Right forelimb (tissue), 1 donor: ENCODE results near the gene CTPS2.
"Not testable (repeated sequence)": the region's sequence is repeated elsewhere in the genome, so short reads cannot be mapped to it uniquely, and the experiment has no call there.

ENCODE experiments used
- DNase-seq: peaks from one replicate; pipeline ENCODE4 v3.0.0-alpha.2; 2018

Gene CTPS2, protein sequence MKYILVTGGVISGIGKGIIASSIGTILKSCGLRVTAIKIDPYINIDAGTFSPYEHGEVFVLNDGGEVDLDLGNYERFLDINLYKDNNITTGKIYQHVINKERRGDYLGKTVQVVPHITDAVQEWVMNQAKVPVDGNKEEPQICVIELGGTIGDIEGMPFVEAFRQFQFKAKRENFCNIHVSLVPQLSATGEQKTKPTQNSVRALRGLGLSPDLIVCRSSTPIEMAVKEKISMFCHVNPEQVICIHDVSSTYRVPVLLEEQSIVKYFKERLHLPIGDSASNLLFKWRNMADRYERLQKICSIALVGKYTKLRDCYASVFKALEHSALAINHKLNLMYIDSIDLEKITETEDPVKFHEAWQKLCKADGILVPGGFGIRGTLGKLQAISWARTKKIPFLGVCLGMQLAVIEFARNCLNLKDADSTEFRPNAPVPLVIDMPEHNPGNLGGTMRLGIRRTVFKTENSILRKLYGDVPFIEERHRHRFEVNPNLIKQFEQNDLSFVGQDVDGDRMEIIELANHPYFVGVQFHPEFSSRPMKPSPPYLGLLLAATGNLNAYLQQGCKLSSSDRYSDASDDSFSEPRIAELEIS

DNA sequence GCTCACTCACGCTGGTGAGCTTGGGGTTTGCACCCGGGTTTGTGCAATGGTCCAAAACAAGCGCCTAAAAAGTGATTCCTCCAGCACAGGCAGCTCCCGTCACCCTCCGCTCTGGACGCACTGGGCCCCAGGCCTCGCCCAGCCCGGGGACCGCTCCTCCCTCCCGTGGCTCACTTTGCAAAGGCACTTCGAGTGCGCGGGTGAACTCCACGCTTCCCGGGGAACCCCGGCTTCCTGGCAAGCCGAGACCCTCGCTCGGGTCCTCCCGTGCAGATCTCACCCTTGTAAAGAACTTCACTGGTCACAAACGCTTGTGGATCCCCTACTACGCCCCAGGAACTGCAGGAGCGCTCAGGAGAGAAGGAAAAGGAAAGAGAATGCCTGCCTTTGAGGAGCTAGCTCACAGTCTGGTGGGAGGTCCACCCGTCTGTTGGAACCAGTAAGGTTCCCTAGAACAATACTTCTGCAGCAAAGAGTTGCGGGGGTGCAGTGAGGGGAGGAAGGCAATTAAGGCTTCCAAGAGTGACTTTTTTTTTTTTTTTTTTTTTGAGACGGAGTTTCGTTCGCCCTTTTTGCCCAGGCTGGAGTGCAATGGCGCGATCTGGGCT, at the start of gene CTPS2:
TSS of gene CTPS2 (minus strand) at position 122 of the 608 bp plus-strand sequence. CDS start 9,767 bp downstream, outside the sequence.
- peak; percentile 76 for DNase-seq

DNA sequence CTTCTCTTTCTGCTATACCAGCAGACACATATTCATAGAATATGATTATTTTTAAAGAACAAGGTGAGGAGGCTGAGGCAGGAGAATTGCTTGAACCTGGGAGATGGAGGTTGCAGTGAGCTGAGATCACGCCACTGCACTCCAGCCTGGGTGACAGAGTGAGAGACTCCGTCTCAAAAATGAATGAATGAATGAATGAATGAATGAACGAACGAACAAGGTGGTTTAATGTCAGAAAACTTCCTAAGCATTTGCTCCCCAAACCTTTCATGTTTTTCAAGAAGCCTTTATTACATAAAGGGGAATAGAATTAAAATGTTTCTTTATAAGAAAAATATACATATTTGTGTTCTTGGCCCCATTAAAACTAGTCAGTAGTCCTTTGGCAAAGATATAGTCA, 49.0 kb upstream of the CTPS2 start:
- DNase-seq: not testable (repeated sequence)

DNA sequence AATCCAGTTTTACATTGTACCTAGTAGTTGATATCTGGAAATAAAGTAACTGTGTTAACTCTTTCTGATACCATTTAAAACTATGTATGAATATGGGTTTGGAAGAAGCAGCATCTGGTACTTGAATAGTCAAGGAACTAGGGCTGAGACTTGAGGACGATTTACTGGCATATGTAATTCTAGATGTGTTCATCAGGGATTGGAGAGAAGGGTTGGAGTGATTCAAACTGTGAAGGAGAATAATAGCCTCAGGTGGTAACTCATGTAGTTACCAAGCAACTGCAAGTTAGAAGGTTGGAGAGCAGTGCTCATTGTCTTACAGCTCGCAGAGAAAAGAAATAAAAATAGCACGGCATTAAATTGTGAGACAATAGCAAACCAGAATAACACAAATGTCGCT, 44.3 kb upstream of the CTPS2 start:
- no peak for DNase-seq

DNA sequence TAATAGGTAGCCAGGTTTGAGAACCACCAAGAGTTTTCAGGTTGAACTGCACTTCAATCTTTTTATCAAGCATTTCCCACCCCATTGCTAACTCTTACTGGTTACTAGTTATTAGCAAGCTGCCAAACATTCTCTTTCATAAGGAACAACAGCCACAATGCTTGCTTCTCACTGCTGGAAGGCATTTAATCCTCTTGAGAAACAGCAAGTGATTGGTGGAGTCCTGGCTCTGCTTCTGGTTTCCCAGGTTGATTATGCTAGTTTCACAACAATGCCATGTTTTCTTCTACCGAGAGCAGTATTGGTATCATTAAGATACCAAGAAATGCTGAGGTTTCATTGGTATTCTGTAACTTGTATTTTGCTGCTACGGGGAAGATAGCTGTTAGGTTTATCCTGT, 41.5 kb upstream of the CTPS2 start:
- no peak for DNase-seq

DNA sequence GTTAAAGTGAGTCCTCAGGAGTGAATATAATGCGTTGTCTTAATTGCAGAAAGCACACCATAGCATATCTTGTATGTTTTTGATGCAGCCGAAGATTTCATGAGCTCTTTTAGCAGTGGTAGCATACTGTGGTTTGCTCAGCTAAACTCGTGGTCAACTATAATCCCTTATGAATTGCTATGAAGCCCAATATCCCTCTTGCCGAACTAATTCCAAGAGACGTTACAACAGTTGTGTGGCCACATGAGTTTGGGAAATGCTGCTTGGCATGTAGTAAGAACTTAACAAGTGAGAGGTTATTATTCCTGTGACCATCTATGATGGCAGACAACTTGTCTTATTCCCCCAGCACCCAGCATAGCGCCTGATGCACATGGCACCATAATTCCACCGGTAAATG, 37.7 kb upstream of the CTPS2 start:
- DNase-seq: no peak

DNA sequence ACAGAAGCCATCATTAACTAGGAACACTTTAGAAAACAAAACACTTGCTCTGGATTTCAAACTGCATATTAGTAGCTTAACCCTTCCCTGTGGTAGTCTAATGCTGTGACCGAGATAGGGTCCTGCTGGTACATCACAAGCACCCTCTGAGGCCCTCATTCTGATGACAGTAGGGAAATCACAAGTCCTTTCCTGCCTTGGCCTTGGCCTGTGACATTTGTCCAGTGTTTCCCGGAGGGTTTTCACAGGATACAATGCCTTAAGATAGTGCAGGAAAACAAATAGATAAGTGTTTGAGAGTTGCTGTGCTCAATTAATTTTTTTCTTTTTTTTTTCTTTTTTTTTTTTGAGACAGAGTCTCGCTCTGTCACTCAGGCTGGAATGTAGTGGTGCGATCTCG, 36.0 kb upstream of the CTPS2 start:
- DNase-seq: no peak

DNA sequence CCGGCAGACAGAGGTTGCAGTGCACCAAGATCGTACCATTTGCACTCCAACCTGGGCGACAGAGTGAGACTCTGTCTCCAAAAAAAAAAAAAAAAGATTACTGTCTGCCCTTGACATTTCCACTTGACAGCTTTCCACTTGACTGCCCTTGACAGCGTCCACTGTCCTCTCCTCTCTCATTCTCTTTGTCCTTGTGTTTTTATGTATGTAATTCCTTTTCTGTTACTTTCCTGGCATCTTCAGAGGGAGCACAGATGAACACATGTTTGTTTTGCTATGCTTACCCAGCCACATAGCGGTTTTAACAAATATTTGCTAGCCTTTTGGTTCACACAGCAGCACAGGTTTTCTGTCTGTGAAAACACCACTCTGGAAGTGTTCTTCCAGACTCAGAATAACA, 33.2 kb upstream of the CTPS2 start:
- DNase-seq: no peak

DNA sequence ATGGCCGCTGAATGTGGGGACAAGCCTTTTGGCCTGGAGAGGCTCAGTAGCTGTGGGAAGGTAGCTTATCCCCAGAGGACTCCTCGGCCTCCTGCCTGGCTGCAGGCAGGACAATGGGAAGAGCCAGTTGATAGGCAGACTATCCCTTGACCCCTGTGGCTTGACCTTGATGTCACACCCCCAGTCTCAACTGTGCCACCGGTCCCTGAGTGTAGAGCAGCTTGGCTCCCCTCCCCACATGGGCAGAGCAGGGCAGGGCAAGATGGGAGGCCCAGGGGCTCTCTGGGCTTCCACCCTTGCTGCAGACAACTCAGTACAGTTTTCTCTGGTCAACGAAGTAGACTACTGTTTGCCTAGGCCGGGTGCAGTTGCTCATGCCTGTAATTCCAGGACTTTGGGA, 32.6 kb upstream of the CTPS2 start:
- DNase-seq: no peak

DNA sequence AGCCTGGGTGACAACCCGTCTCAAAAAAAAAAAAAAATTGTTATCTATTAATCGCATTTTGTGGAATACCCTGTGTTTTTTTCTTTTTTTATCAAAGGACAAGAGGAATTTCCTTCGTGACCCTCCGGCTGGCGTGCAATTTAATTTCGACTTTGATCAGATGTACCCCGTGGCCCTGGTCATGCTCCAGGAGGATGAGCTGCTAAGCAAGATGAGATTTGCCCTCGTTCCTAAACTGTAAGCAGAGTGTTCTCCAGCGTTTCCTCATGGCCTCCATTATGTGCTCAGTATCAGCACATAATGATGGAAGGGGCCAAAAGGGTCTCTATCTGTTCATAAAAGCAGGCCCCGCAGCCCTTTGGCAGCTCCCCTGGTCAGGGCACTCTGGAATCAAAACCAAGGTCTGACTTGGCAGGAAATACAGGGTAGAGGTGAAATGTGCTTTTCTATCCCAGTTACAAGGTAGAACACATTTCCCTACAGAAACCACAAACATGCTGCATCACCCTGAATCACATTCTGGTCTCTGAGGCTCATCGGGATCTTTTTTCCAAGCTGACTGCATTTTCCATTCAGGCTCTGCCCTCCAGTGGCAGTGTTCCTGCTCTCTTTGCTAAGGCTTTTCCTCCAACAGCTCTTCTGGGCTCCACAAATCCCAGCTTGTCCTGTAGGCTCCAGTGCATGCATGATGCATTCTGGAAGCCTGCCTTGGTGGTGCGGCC, 31.3 kb upstream of the CTPS2 start:
- DNase-seq: no peak

DNA sequence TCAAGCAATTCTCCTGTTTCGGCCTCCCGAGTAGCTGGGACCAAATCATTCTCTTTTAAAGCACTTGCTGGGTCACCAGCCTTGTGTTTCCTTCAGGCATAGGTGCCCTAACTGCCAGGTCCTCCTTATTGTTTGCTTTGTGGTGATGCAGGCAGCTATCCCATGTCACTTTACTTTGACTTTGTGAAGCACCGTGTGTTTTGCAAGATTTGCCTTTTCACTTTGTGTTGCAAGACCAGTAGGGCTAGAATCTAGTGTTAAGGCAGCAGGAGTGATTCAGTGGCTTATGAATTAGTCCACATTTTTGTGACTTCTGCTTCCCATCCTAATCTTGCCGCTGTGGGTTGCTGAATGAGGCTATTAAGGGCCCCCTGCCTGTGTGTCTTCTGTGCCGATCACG, 27.1 kb upstream of the CTPS2 start:
- DNase-seq: no peak

DNA sequence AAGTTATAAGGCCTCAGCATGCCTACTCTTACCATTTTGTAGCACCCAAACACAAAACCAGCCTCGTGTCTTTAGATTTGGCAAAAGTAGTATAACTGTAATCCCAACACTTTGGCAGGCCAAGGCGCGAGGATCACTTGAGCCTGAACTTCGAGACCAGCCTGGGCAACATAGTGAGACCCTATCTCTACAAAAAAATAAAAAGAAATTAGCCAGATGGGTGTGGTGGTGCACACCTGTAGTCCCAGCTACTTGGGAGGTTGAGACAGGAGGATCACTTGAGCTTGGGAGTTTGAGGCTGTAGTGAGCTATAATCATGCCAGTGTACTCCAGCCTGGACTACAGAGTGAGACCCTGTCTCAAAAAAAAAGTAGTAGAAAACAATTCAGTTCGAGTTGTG, 24.6 kb upstream of the CTPS2 start:
- no peak for DNase-seq

DNA sequence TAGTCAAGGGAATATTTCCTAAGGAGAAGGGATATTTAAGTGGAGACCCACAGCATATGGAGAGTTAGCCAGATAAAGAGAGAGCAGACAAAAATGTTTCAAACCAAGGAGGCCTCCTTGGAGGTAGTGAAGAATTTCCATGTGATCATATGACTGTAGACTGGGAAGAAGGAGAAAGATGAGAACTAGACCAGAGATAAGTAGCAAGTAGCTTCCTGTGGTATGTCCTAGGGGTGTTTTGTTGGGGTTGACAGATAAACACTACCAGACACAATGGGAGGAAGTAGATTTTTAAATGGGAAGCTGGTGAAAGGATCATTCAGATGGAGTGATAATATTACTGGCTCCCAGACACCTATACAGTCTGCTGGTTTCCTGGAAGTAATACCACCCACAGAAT, 20.5 kb upstream of the CTPS2 start:
- no peak for DNase-seq

DNA sequence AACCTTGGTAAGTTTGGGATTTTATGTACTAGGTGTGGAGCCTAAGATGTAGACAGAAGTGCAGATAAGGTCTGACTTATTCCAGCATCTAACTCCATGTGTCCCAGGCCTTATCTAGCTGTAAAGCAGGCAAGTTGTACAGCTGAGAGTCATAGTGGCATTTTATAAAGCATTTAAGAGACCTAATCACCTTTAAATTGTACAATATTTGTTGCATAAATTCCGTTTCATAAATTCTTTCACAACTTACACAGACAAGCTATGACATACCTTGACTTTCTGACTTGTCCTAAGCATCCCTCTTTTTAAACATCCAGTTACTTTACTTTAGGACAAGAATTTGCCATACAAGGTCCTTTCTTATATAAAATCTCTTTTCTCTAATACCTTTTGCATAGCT, 18.0 kb upstream of the CTPS2 start:
- no peak for DNase-seq

DNA sequence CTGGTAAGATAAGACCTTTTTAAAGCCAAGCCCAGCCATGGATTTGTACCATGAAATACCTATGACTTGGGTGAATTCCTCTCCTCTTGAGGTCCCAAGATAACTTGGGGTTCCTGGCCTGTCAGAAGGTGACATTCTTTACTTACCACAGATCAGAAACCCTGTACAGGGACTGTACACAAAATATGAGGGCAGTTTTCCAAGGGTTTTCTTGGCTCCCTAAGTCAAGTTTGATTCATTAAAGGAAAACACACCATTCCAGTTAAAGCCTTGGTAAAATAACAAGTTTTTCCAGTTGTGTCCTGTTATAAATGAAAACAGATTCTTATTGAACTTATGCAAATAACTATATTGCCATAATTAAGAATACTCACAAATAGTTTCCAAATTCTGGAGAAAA, 15.2 kb upstream of the CTPS2 start:
- DNase-seq: no peak

DNA sequence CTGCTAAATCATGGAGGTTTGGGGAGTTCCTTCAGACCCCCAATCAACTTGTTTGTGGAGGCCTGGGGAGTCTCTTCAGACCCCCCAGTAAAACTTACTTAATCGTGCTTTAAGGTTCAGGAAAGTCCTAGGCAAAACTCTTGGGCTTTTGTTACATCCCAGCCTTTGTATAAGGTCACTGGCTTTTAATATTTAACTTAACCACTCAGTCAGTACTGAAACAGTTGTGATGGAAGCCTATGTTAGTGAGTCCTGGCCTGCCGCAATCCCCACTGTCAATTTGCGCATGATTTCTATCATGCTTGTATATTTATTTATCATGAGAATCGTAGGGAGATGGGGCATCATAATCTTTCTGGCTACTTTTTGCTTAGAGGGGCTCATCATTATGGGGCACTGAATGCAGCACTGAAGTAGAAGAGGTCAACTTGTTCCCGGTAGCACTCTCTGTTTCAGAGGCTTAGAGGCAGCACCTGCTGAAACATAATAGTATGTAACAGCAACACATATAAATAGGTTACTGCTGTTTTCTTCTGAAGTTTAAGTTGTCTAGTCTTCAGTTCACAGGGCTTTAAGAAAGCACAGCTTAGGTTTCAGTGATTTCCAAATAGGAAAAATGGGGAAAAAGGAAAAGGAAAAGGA, 14.0 kb upstream of the CTPS2 start:
- not testable (repeated sequence) for DNase-seq

DNA sequence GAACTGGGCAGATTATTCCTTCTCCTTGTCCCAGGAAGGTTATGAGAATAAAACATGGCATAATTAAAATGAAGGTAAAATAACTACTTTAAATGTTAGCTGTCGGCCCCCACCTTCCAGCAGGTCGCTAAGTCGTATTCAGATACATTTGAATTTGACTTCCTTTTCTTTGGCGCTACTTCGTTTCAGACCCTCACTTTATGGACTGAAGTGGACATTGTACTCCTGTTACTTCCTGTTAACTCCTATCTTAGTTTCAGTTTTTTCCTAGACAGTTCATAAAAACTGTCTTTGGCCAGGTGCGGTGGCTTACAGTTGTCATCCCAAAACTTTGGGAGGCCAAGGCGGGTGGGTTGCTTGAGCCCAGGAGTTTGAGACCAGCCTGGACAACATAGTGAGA, 12.6 kb upstream of the CTPS2 start:
- no peak for DNase-seq

DNA sequence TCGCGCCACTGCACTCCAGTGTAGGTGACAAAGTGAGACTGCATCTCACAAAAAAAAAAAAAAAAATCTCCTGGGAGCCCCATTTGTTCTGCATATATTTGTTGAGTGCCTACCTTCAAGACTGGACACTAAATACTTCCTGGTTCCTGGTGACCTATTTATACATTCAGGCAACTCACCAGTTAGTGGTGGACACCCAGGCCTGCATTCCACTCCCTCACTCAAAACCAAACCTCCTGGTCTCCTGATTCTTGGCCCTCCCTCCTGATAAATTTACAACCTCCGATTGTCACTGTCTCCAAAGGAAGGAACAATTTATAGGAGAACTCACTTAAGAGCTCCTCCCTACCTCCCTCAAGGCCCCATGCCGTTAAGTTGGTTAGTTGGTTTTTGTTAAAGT, 10.0 kb upstream of the CTPS2 start:
- no peak for DNase-seq

DNA sequence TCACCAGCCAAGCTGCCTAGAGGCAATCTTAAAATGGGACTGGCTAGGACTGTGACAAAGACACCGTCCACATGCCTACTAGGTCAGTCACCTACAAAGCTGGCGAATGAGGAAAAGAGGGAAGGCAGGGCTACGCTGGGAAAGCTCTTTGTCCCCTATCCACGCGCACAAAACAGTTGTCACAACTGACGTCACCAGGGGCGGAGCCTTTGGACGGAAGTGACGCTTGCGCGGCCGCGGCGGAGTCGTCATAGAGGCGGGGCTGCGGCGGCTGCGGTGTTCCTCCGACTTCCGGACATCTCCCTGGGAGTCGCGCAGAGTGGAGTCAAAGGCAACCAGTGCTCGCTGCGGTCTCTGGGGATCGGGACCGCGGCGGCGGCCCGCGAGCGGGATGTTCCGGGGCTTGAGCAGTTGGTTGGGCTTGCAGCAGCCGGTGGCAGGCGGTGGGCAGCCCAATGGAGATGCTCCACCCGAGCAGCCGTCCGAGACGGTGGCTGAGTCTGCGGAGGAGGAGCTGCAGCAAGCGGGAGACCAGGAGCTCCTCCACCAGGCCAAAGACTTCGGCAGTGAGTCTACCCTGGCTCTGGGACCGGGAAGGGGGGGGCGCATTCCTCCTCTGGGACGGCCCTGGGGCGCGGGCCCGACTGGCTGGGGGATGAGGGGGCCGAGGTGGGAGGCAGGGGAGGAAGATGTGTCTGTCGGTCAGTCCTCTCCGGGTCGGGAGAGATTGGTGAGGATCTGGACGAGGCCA, 7.0 kb upstream of the CTPS2 start, which contains the start of gene SYAP1:
TSS of gene SYAP1 (plus strand) at position 279 of the 751 bp plus-strand sequence. CDS start at position 392, 113 bp downstream.
- DNase-seq: peak; percentile 96

DNA sequence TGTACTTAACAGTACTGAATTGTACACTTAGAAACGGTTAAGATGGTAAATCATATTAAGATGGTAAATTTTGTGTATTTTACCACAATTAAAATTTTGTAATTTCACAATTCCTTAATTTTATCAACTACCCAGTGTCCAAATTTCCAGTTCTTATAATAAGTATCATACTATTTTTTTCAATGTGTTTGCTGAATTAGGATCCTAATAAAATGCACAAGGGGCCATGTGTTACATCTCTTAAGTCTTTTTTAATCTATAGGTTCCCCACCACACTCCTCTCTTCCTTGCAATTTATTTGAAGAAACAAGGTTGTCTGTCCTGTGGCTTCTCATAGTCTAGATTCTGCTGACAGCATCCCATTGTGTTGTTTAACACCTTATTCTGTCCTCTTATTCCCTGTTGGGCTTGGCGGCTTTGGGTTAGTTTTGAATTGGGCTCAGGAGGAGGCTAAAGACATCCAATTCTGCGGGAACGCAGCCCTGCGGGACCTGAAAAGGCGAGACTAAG, 6.4 kb upstream of the CTPS2 start:
- no peak for DNase-seq

DNA sequence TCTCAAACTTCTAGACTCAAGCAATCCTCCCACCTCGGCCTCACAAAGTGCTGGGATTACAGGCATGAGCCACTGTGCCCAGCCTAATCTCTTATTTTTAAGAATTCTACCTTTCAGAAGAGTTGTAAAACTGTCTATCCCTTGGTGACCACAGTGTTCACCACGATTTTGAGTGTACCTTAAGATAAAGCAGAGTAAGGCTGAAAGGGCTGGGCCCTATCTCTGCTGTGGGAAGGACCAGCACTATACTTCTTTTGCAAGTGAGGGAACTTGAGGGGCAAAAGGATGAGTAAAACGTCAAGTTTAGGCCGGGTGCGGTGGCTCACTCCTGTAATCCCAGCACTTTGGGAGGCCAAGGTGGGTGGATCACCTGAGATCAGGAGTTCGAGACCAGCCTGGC, 4.0 kb upstream of the CTPS2 start:
- DNase-seq: not testable (repeated sequence)

DNA sequence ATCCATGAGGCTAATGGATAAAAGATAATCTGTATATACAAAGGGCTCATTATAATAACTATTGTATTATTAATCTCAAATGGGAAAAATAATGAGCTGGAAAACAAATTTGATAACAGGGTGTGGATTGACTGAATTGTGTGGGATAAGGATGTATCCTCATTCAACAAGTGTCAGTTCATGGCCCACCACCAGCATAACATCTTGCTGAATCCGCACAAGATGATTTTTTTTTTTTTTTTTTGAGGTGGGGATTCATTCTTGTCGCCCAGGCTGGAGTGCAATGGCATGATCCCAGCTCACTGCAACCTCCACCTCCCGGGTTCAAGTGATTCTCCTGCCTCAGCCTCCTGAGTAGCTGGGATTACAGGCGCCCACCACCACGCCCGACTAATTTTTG, 3.2 kb upstream of the CTPS2 start:
- DNase-seq: not testable (repeated sequence)

DNA sequence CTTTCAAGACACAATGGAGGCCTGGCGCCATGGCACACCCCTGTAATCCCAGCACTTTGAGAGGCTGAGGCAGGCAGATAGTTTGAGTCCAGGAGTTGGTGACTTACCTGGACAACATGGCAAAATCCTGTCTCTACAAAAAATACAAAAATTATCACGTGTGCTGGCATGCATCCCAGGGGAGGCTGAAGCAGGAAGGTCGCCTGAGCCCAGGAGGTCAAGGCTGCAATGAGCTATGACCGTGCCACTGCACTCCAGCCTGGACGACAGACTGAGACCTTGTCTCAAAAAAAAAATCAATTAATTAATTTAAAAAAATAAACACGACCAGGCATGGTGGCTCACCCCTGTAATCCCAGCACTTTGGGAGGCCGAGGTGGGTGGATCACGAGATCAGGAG, 2.0 kb upstream of the CTPS2 start:
- no peak for DNase-seq
